NCI-H2029 (cell line): ENCODE data around the gene PGF.

Experiments
- DNase-seq: peaks from one replicate; lab custom pipeline; 2025; lab: John Stamatoyannopoulos, UW

PGF gene

DNA sequence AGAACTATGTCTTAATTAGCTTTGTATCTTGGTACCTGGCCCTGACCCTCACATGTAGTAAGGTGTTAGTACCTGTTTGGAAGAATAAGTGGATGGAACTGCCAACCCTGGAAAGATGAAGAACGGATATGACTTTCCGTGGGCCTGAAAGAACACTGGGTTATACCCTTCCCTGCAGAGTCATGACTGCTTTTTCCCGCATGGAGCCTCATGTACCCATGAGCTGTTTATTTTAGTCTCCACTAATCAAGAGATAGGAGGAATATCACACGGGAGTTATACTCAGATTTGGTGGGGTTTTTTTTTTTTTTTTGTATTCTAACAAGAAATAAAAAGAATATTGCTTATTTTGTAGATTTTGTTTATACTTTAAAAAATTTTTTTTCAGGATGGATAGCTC, 57.8 kb downstream of the PGF start:
- no peak for DNase-seq

DNA sequence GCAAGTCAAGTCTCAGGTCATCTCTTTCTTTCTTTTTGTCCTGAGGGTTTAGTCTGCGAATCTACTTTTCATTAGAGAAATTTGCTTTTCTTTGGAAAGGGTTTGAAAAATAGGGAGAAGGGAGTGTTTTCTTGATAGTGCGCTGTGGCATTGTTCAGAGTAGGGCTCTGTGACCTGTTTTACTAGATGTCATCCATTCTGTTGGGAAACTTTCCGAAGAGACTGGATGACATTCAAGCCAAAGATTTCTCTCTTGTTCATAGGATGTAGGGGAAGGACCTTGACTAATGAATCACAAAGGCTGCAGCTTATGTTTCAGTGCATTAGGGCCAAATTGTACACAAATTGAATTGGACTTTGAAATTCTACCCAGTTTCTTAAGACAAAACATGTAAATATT, 59.0 kb downstream of the PGF start:
- DNase-seq: no peak

DNA sequence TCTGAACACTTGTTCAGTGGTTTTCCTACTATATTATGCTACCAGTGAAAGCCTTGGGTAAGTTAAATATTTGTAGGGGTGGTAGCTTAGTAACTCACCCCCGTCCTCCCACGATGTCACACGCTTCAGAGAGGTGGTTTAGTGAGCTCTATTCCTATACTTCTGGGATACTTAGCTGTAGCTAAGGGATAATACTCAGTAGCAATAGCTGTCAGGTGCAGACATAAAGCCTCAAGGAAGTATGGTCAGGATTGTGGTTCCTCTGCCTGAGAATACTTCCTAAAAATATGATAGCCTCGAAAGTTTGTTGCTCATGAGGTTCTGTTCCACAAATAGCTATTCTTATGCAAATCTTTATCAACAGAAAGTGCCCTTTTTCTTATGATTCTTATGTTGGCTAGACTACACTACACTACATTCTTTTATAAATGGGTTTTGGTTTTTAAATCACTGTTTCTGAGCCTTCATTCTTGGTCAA, 61.7 kb downstream of the PGF start:
- DNase-seq: no peak

DNA sequence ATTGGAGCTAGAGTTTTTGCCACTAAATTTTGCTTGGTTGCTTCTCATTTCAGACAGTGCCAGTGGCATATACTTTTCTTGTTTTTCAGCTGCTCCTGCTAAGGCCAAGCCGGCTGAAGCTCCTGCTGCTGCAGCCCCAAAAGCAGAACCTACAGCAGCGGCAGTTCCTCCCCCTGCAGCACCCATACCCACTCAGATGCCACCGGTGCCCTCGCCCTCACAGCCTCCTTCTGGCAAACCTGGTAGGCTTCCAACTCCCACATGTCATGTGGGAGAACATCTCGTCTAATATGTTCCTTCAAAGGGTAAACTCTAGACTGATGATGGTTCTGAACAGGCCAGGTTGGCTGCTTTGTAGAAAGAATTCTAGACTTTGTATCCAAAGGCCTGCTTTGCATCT, 62.7 kb downstream of the PGF start:
- no peak for DNase-seq

DNA sequence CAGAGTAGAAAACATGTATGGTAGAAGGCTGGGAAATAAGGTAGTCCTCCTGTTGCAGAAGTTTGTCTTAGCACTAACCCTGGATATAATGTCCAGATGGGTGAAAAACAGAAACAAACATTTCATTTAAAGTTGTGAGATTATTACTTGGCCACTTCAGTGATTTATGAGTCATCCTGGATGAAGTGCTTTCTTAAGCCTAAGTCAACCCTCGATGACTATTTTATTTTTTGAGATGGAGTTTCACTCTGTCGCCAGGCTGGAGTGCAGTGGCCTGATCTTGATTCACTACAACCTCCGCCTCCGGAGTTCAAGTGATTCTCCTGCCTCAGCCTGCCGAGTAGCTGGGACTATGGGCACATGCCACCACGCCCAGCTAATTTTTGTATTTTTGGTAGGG, 63.5 kb downstream of the PGF start:
- DNase-seq: no peak
